SK-N-MC (cell line): ENCODE data around the gene EEF2K.

ENCODE experiments used
- DNase-seq: peaks from one replicate; pipeline ENCODE4 v3.0.0-alpha.2; 2011; ENCODE audit warnings: low read depth, low spot score
- H3K27ac ChIP-seq: fragments of 200-600 bp; sonication (generic); 2 replicates; pipeline ENCODE4 v1.5.1; 2016; ENCODE audit warnings: mixed run types
- H3K36me3 ChIP-seq: fragments of 200-600 bp; sonication (generic); 2 replicates; pipeline ENCODE4 v1.6.1; 2017; ENCODE audit warnings: antibody characterized with exemption, low read length, mixed read lengths; ENCODE audit not compliant: insufficient read depth
- H3K4me3 ChIP-seq: fragments of 200-600 bp; sonication (generic); 2 replicates; pipeline ENCODE4 v1.5.1; 2016
- H3K9ac ChIP-seq: fragments of 200-600 bp; sonication (generic); 2 replicates; pipeline ENCODE4 v1.8.0; 2017; ENCODE audit warnings: mixed run types, mixed read lengths; ENCODE audit not compliant: insufficient read length
- H3K9me3 ChIP-seq: fragments of 200-600 bp; sonication (generic); 2 replicates; pipeline ENCODE4 v1.6.1; 2017; ENCODE audit warnings: low read depth, mild to moderate bottlenecking, antibody characterized with exemption, low read length, moderate library complexity, mixed read lengths
- EZH2 ChIP-seq: fragments of 200-600 bp; sonication (generic); IDR thresholded peaks from one replicate; pipeline ENCODE4 v1.6.1; 2017; ENCODE audit warnings: antibody characterized with exemption
- FOXP2 ChIP-seq: optimal IDR thresholded peaks from 2 replicates; pipeline ENCODE3; 2011; ENCODE audit warnings: mild to moderate bottlenecking, moderate library complexity; ENCODE audit not compliant: insufficient read depth; ENCODE audit errors: extremely low read length, control extremely low read depth
- POLR2AphosphoS5 ChIP-seq: IDR thresholded peaks from 2 replicates; pipeline ENCODE4 v1.6.1; 2012; ENCODE audit warnings: mild to moderate bottlenecking, low read depth, low read length, borderline replicate concordance

The EEF2K gene

DNA sequence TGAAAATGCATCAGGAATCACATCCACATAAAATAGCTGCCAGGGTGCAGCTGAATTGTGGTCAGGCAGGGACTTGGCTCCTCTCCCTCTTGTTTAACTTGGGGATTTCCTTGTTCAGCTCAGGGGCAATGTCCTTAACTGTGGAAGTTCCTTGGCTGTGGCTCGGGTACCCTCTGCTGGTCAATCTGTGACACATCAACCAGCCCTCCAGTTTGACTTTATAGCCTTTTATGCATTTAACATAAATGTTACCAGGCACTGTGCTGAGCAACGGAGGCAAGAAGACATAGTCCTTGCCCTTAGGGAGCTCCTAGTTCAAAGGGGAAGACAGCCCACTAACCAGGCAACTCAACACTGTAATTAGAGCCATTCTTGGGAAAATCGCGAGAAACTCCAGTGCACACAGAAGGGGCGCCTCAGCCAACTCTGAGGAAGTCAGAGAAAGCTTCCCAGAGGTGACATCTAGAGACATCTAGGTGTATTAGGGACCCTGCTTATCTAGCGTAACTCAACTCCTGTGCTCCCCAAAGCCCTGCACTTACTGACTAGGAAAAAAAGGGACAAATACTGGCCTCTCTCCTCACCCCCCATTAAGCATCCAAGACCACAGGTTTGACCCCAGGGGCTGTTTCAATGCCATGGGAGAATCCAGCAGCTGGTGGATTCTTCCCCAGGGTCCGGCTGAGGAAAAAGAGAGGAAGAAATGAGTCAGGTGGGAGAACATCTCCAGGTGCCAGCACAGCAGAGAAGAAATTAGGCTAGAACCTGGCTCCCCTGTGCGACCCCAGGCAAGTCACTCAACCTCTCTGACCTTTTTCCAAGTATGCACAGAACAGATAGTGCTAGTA lies 17.3 kb upstream of the EEF2K start:
- Histone ChIP-seq H3K9ac (no peak overlapping the region), H3K27ac (no peak overlapping the region), H3K36me3 (no peaks in the 10 kb centered on the region), H3K9me3 (no peaks in the 10 kb centered on the region), H3K4me3 (no peak overlapping the region)
- TF ChIP-seq EZH2 (no peak), POLR2AphosphoS5 (no peak)
- DNase-seq: peak; percentile 71

DNA sequence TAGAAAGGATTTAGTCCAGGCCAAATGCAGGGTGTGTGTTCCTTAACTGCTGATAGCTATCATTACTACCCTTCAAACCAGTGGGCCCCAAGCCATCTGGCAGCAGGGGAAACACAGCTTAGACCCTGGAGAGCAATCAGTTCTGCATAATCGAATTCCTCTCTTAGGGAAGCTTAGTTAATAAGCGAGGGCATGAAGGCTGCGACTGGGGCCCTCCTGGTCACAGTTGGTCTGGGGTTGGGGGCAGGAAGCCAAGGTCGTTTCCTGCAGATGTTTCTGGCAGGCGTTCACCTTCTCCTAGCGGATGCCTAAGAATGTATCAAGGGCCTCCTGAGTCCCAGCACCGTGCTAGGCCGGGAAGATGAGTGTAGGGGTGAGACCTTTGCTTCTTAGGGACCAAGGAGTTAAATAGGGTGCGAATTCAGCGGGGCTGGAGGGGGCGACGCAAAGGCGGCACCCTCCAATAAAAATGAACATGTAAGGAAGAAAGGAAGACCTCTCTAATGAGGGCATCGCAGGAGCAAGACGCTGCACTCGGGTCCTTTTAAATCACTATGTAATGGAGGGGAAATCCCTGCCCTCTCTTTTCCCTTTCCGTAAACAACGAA lies 16.5 kb upstream of the EEF2K start:
- Histone ChIP-seq H3K9me3 (no peaks in the 10 kb centered on the region), H3K9ac (no peak overlapping the region), H3K27ac (no peak overlapping the region), H3K36me3 (no peaks in the 10 kb centered on the region), H3K4me3 (peak overlapping the region; percentile 95)
- TF ChIP-seq EZH2: no peak
- TF ChIP-seq FOXP2: no peak
- no peak for TF ChIP-seq POLR2AphosphoS5
- no peak for DNase-seq

DNA sequence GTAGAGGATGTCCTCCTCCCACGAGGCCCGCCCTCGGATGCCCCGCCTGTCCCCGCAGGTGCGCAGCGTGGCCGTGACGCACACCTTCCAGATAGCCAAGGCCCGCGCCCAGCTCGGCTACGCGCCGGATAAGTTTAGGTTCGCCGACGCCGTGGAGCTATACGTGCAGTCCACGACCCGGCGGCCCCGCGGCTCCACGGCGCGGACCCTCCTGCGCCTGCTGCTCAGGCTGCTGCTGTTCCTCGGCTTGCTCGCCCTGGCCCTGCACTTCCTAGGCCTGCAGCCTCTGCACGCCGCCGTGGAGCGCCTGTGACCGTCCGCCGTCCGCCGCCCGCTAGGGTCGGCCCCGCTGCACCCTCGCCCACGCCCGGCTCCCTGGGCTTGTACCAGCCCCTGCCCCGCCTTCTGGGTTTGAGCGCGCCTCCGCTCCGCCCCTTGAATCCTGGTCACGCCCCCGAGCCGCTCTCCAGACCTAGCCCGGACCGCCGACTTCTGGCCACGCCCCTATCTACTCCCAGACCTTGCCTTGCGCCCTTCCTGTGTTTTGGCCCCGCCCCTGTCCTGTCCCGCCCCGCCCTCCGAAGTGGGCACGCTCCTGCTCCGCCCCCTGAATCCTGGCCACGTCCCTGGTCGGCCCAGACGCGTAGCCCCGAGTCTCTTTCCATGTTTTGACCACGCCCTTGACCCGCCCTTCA lies 15.8 kb upstream of the EEF2K start:
- Histone ChIP-seq H3K9ac (no peak overlapping the region), H3K9me3 (no peaks in the 10 kb centered on the region), H3K36me3 (no peaks in the 10 kb centered on the region), H3K27ac (no peak overlapping the region), H3K4me3 (peak overlapping the region; percentile 95)
- TF ChIP-seq POLR2AphosphoS5: no peak
- TF ChIP-seq FOXP2: no peak
- TF ChIP-seq EZH2: no peak
- DNase-seq: no peak

DNA sequence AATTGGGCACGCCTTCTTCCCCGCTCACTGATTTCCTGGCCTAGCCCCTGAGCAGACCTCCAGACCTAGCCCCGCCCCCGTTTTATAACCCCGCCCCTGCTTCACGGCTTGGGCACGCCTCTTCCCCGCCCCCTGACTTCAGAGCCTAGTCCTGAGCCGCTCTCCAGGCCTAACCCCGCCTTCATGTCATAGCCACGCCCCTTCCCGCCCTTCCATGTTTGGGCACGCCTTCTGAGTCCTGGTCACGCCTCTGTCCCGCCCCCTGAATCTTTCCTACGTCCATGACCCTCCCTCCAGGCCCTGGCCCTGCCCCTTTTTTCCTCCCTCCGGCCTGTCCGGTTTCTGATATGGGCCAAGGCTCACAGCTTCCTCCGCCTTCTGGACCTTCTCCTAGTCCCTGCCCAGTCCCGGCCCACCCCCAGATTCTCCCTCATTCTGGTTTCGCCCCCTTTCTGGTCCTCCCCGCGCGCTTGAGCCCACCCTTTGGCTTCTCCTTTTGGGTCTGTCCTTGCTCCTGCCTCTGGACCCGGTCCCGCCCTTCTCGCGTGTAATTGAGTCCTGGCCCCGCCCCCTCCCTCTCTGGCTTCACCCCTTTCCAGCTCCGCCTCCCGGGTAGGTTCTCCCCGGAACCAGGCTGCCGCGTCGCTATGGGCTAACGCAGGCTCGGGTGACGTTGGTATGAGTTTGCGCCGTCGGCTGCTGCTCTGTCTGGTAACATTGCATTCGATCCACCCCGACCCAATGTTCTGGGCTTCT lies 15.1 kb upstream of the EEF2K start:
- H3K27ac ChIP-seq: peak overlapping the region; percentile 35; the same call in 1 of the 2 replicates
- peak overlapping the region; percentile 95 for H3K4me3 ChIP-seq
- DNase-seq: peak; percentile 95
- peak; percentile 30 for TF ChIP-seq FOXP2
- peak; percentile 70; the same call in 1 of the 2 replicates for TF ChIP-seq POLR2AphosphoS5
- no peak for TF ChIP-seq EZH2
- no peaks in the 10 kb centered on the region for H3K9me3 ChIP-seq
- no peaks in the 10 kb centered on the region for H3K36me3 ChIP-seq
- peak overlapping the region; percentile 61 for H3K9ac ChIP-seq

- peak overlapping the region; percentile 35; the same call in 1 of the 2 replicates for H3K27ac ChIP-seq
- no peak for DNase-seq
- peak overlapping the region; percentile 61 for H3K9ac ChIP-seq
- peak overlapping the region; percentile 95 for H3K4me3 ChIP-seq
- no peaks in the 10 kb centered on the region for H3K36me3 ChIP-seq
- TF ChIP-seq EZH2 (no peak), FOXP2 (no peak), POLR2AphosphoS5 (no peak)
- no peaks in the 10 kb centered on the region for H3K9me3 ChIP-seq
Observed at GRCh38 chr16:22191532-22192260, 14.4 kb upstream of the EEF2K start.

- TF ChIP-seq POLR2AphosphoS5 (no peak), EZH2 (no peak), FOXP2 (no peak)
- Histone ChIP-seq H3K27ac (no peak overlapping the region), H3K9me3 (no peaks in the 10 kb centered on the region), H3K4me3 (0 out of 2 replicates have a peak overlapping the region, but pooled peaks have one; percentile 95), H3K36me3 (no peaks in the 10 kb centered on the region), H3K9ac (peak overlapping the region; percentile 61)
- DNase-seq: no peak
Observed at GRCh38 chr16:22192261-22193062, 13.6 kb upstream of the EEF2K start.

DNA sequence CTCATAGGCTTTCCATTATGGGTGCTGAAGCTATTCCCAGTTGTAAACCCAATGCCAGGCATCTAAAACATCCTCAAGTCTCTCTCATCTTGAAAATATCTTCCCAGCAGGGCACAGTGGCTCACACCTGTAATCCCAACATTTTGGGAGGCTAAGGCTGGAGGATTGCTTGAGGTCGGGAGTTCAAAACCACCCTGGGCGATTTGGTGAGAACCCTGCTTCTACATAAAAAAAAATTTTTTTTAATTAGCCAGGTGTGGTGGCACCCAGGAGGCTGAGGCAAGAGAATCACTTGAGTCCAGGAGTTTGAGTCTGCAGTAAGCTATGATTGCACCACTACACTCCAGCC lies 13.0 kb upstream of the EEF2K start:
- Histone ChIP-seq H3K9ac (no peak overlapping the region), H3K27ac (no peak overlapping the region), H3K4me3 (no peak overlapping the region)

More for the DNA sequence above, 13.0 kb upstream of the EEF2K start:
- no peaks in the 10 kb centered on the region for H3K9me3 ChIP-seq
- no peak for TF ChIP-seq EZH2
- TF ChIP-seq POLR2AphosphoS5: no peak
- TF ChIP-seq FOXP2: no peak
- H3K36me3 ChIP-seq: no peaks in the 10 kb centered on the region
- DNase-seq: no peak
